HepG2 (cell line): ENCODE measurements around the gene IQGAP2. TPM values are rescaled to one million over a fixed set of nuclear protein-coding genes. Genes with fewer than 3 reads are reported as not detected.

Source experiments
- ATAC-seq: fragments of 200-7000 bp; cut with Tn5 transposase; 3 replicates; pipeline ENCODE4 v1.9.1; 2020; ENCODE audit warnings: mild to moderate bottlenecking, moderate library complexity
- BruUV-seq: library from RNA; stranded (reverse); fragments of 400-500 nt; replicated peaks from 2 replicates; lab custom pipeline; 2021; lab: Mats Ljungman, UMichigan
- CTCF ChIA-PET: fragments of 300-600 bp; formaldehyde crosslinking; extraction: SDS; loops from one replicate; lab custom pipeline; 2021; ENCODE audit warnings: low total read pairs, inconsistent platforms, low intra/inter-chr PET ratio; lab: Yijun Ruan, JAX
- POLR2A ChIA-PET: fragments of 350-600 bp; sonication (Branson Sonifier 250); formaldehyde crosslinking; loops from one replicate; lab custom pipeline; 2020; ENCODE audit warnings: antibody characterized with exemption, inconsistent platforms; lab: Yijun Ruan, JAX
- DNase-seq: peaks from one replicate; pipeline ENCODE4 v3.0.0-alpha.2; 2015; ENCODE audit warnings: low spot score
- FAIRE-seq: peaks from 3 replicates; lab custom pipeline; 2011; peaks lifted over from hg19 to GRCh38; lab: Jason Lieb, UNC
- H2AFZ ChIP-seq: one replicate; pipeline ENCODE4 v1.6.1; 2011; ENCODE audit warnings: low read length, inconsistent platforms
- H3K27ac ChIP-seq: fragments of 300-600 bp; 3 replicates; pipeline ENCODE4 v1.8.0; 2011; ENCODE audit warnings: mixed run types, mild to moderate bottlenecking, mixed read lengths, low read length, inconsistent platforms; ENCODE audit not compliant: insufficient read depth; ENCODE audit errors: extremely low read length
- H3K27me3 ChIP-seq, 2 experiments: fragments of 200-600 bp in 1 of 2; 2 replicates in 1 of 2; 3 replicates in 1 of 2; pipeline versions ENCODE4 v1.6.0 to v1.8.0; 2011; ENCODE audit warnings: low read length in 2 of 2, mild to moderate bottlenecking in 2 of 2, moderate library complexity in 2 of 2, inconsistent platforms in 1 of 2; ENCODE audit not compliant: insufficient read depth in 2 of 2, control insufficient read depth in 1 of 2
- H3K36me3 ChIP-seq, 2 experiments: fragments of 200-600 bp in 1 of 2; replicated peaks in 1 of 2; 2 replicates in 1 of 2; 3 replicates in 1 of 2; pipeline versions ENCODE4 v1.5.1 to v1.8.0; 2011; ENCODE audit warnings: low read length in 2 of 2, inconsistent platforms in 1 of 2; ENCODE audit not compliant: insufficient read depth in 2 of 2, control insufficient read depth in 1 of 2
- H3K4me1 ChIP-seq: 2 replicates; pipeline ENCODE4 v1.5.1; 2012; ENCODE audit warnings: low read length, inconsistent platforms; ENCODE audit not compliant: insufficient read depth
- H3K4me2 ChIP-seq: 2 replicates; pipeline ENCODE4 v1.6.0; 2011; ENCODE audit warnings: low read depth, low read length, inconsistent platforms
- H3K4me3 ChIP-seq, 3 experiments: fragments of 200-600 bp in 1 of 3; sonication (generic), shearing (Covaris generic) in 1 of 3; replicated peaks in 1 of 3; 2 replicates each; pipeline ENCODE4 v1.5.1; 2011 to 2016; ENCODE audit warnings: low read length in 3 of 3, inconsistent platforms in 2 of 3, low read depth in 2 of 3, mild to moderate bottlenecking in 2 of 3, control low read depth in 1 of 3, mixed read lengths in 1 of 3; ENCODE audit not compliant: insufficient read depth in 1 of 3
- H3K79me2 ChIP-seq: one replicate; pipeline ENCODE4 v1.6.1; 2011; ENCODE audit warnings: low read length, inconsistent platforms; ENCODE audit not compliant: insufficient read depth
- H3K9ac ChIP-seq: 2 replicates; pipeline ENCODE4 v1.6.0; 2011; ENCODE audit warnings: mild to moderate bottlenecking, low read depth, low read length, inconsistent platforms; ENCODE audit not compliant: insufficient read depth
- H3K9me3 ChIP-seq: 2 replicates; pipeline ENCODE4 v1.5.1; 2012; ENCODE audit warnings: mild to moderate bottlenecking, low read length
- H4K20me1 ChIP-seq: 2 replicates; pipeline ENCODE4 v1.6.0; 2011; ENCODE audit warnings: inconsistent platforms, mild to moderate bottlenecking, low read length, moderate library complexity; ENCODE audit not compliant: insufficient read depth
- BRD4 ChIP-seq: sonication (generic); formaldehyde crosslinking; IDR thresholded peaks from 2 replicates; pipeline ENCODE4 v1.4.0; 2020; ENCODE audit warnings: missing genetic modification reagents
- FOXJ3 ChIP-seq: sonication (generic); formaldehyde crosslinking; IDR thresholded peaks from 2 replicates; pipeline ENCODE4 v1.4.0; 2020; ENCODE audit warnings: missing genetic modification reagents, mild to moderate bottlenecking, borderline replicate concordance
- STAT6 ChIP-seq: sonication (generic); formaldehyde crosslinking; IDR thresholded peaks from 2 replicates; pipeline ENCODE4 v1.4.0; 2020; ENCODE audit warnings: missing genetic modification reagents, mild to moderate bottlenecking, borderline replicate concordance
- ZNF225 ChIP-seq: sonication (generic); formaldehyde crosslinking; IDR thresholded peaks from 2 replicates; pipeline ENCODE4 v1.4.0; 2020; ENCODE audit warnings: mild to moderate bottlenecking, missing genetic modification reagents
- ZNF512 ChIP-seq: sonication (generic); formaldehyde crosslinking; IDR thresholded peaks from 2 replicates; pipeline ENCODE4 v1.4.0; 2020; ENCODE audit warnings: mild to moderate bottlenecking, missing genetic modification reagents
- ZNF589 ChIP-seq: sonication (generic); formaldehyde crosslinking; conservative IDR thresholded peaks from 2 replicates; pipeline ENCODE4 v1.8.0; 2022; ENCODE audit warnings: mild to moderate bottlenecking, moderate library complexity, missing genetic modification reagents
- WGBS: methylation state at CpG from one replicate; pipeline ENCODE4 v1.1.6; 2017; ENCODE audit warnings: low lambda C conversion rate; 5-methylcytosine and 5-hydroxymethylcytosine counted together
- in situ Hi-C: cut with HindIII; loops from 2 replicates; pipeline ENCODE4 v1.10.0; 2017; ENCODE audit warnings: low pct_unique_long_range_greater_than_20kb; ENCODE audit not compliant: extremely low pct_ligation_motif_present
- intact Hi-C: fragments of 100-400 bp; cut with micrococcal nuclease; formaldehyde crosslinking; loops from one replicate; pipeline ENCODE4 v1.10.0; 2022; ENCODE audit not compliant: unreplicated experiment
- polyA plus RNA-seq, 8 experiments: library from polyadenylated mRNA; depleted of rRNA in 3 of 8; stranded (reverse) in 7 of 8; unstranded in 1 of 8; fragments of >200 nt; fragmentation: Illumina TruSeq in 4 of 8; extraction: Trizol in 4 of 8; gene quantifications; 2 replicates each; pipeline versions ENCODE4 v1.2.1 to v1.2.3, GENCODE V29; 2011 to 2016; ENCODE audit warnings: low read depth in 4 of 8, missing spikeins in 1 of 8, mixed read lengths in 1 of 8; ENCODE audit not compliant: insufficient read depth in 1 of 8
- total RNA-seq, 5 experiments: library from RNA; depleted of rRNA; stranded (reverse); fragments of >200 nt; fragmentation: Illumina TruSeq; extraction: Trizol; gene quantifications; 2 replicates each; pipeline ENCODE4 v1.2.3, GENCODE V29; 2016; ENCODE audit warnings: low read depth in 1 of 5

Gene IQGAP2
- total and polyA plus RNA-seq, 2 of the 13 experiments (the other 11 are each of a cell fraction or from before 2014, with no cell fraction given) = 35.2 to 83.3 TPM

GRCh38 chr5:76728965-76729364 lies 325.9 kb downstream of the IQGAP2 start:
- 0 out of 5 replicates have a peak, but pooled peaks cover 0 to 4% of the 10 kb centered on the region in 2 experiments for H3K36me3 ChIP-seq
- intact Hi-C loops = no loop called here
- H2AFZ ChIP-seq = no peak overlapping the region
- no peak for FAIRE-seq
- in situ Hi-C loops = no loop called here
- no peak overlapping the region for H3K9ac ChIP-seq
- H3K4me3 ChIP-seq = no peak overlapping the region
- no peaks in the 10 kb centered on the region for H3K79me2 ChIP-seq
- WGBS = 100% methylated on average over 4 of the region's 4 CpGs
- H3K4me1 ChIP-seq = peaks cover 18% of the 10 kb centered on the region
- H3K27me3 ChIP-seq = no peaks in the 10 kb centered on the region
- BruUV-seq = no TSS peak
- DNase-seq = no peak
- H4K20me1 ChIP-seq = no peaks in the 10 kb centered on the region
- no peak overlapping the region for H3K4me2 ChIP-seq
- POLR2A ChIA-PET = no interaction called here
- TF ChIP-seq ZNF225 (CRISPR knock-in tag) (no peak), BRD4 (no peak), STAT6 (CRISPR knock-in tag) (no peak), ZNF512 (CRISPR knock-in tag) (no peak), FOXJ3 (CRISPR knock-in tag) (no peak), ZNF589 (CRISPR knock-in tag) (no peak)
- no peak for ATAC-seq
- no peaks in the 10 kb centered on the region for H3K9me3 ChIP-seq
- no peak overlapping the region for H3K27ac ChIP-seq
- CTCF ChIA-PET = no interaction called here
